ENCODE results near the gene ALKBH5. TPM values are rescaled to one million over a fixed set of nuclear protein-coding genes. Genes with fewer than 3 reads are reported as not detected.

ALKBH5 gene
- total RNA-seq, 1 experiment from 2014 or later, result 97.8 TPM

GRCh38 chr17:18227635-18228034 is 44.0 kb downstream of the ALKBH5 start (continued):
- TF ChIP-seq POLR2AphosphoS5 (IDR thresholded peaks at IDR 0.05; ENCODE audit: low read depth, low read length) (no peak), YY1 (IDR thresholded peaks at IDR 0.05; ENCODE audit: extremely low read depth, insufficient replicate concordance, low read depth, low read length) (no peak), POLR2A (IDR thresholded peaks at IDR 0.05; ENCODE audit: borderline replicate concordance, extremely low read depth, insufficient read depth, insufficient read length) (no peak), CTCF (IDR thresholded peaks at IDR 0.05 in 2 of 3, conservative IDR thresholded peaks at IDR 0.05 in 1 of 3; ENCODE audit: borderline replicate concordance in 1 of 3, insufficient read depth in 1 of 3, low read depth in 2 of 3, low read length in 2 of 3) (no peak), ELF1 (IDR thresholded peaks at IDR 0.05; ENCODE audit: borderline replicate concordance, low read depth) (no peak), ATF3 (IDR thresholded peaks at IDR 0.05) (no peak), ZBTB33 (IDR thresholded peaks at IDR 0.05; ENCODE audit: extremely low read depth, insufficient replicate concordance, low read length) (no peak)

GRCh38 chr17:18228176-18228682 is 44.6 kb downstream of the ALKBH5 start:
- no peak overlapping the region for H3K4me2 ChIP-seq (ENCODE audit: low read length)
- peaks cover 17% of the 10 kb centered on the region for H3K79me2 ChIP-seq (ENCODE audit: insufficient read depth, low read length)
- H4K20me1 ChIP-seq (ENCODE audit: insufficient read depth), result no peaks in the 10 kb centered on the region
- H3K4me3 ChIP-seq (replicated peaks in 1 of 2; ENCODE audit: low read depth in 1 of 2, low read length in 2 of 2), result no peak overlapping the region
- H2AFZ ChIP-seq (ENCODE audit: low read depth, low read length, poor library complexity, severe bottlenecking), result no peak overlapping the region
- no peak for ATAC-seq
- H3K4me1 ChIP-seq (ENCODE audit: control insufficient read depth in 1 of 2, insufficient read depth in 2 of 2, low read length in 2 of 2), result peaks cover 12 to 21% of the 10 kb centered on the region in 2 experiments; a peak in 3 of 4 replicates
- H3K27me3 ChIP-seq (ENCODE audit: insufficient read depth, low read length), result no peaks in the 10 kb centered on the region
- no peaks in the 10 kb centered on the region for H3K36me3 ChIP-seq (ENCODE audit: control insufficient read depth in 1 of 2, insufficient read depth in 2 of 2, low read length in 2 of 2)
- CTCF ChIA-PET, result no interaction called here
- DNase-seq (ENCODE audit: low read depth, low spot score), result no peak
- H3K9ac ChIP-seq (ENCODE audit: low read length), result no peak overlapping the region
- no TSS peak for BruUV-seq (replicated peaks)
- no peak overlapping the region for H3K27ac ChIP-seq (ENCODE audit: low read depth, low read length)
- RAD21 ChIA-PET (ENCODE audit: low non-redundant PET in 1 of 2, low total read pairs in 2 of 2, uncharacterized antibody in 2 of 2, unreplicated experiment in 2 of 2), result no interaction called here
- H3K9me2 ChIP-seq (ENCODE audit: insufficient read depth), result no peaks in the 10 kb centered on the region
- intact Hi-C loops (cut with micrococcal nuclease), result no loop called here
- no peaks in the 10 kb centered on the region for H3K9me3 ChIP-seq (ENCODE audit: control insufficient read depth in 1 of 2, insufficient read depth in 1 of 2, low read depth in 1 of 2, low read length in 2 of 2)
- POLR2A ChIA-PET, result no interaction called here
- TF ChIP-seq SP1 (IDR thresholded peaks at IDR 0.05; ENCODE audit: low read depth) (no peak), ZNF274 (IDR thresholded peaks at IDR 0.05; ENCODE audit: low read depth, low read length) (no peak), TCF7L2 (IDR thresholded peaks at IDR 0.05; ENCODE audit: borderline replicate concordance, extremely low read depth, insufficient read depth, insufficient read length) (no peak), CBX3 (IDR thresholded peaks at IDR 0.05; ENCODE audit: low read depth) (no peak), SIN3A (IDR thresholded peaks at IDR 0.05; ENCODE audit: low read depth) (no peak), EZH2phosphoT487 (IDR thresholded peaks at IDR 0.05; ENCODE audit: borderline replicate concordance) (no peak), CTCF (IDR thresholded peaks at IDR 0.05 in 2 of 3, conservative IDR thresholded peaks at IDR 0.05 in 1 of 3; ENCODE audit: borderline replicate concordance in 1 of 3, insufficient read depth in 1 of 3, low read depth in 2 of 3, low read length in 2 of 3) (no peak), ZFX (IDR thresholded peaks at IDR 0.05) (no peak), JUND (IDR thresholded peaks at IDR 0.05) (no peak), SRF (IDR thresholded peaks at IDR 0.05; ENCODE audit: low read depth) (no peak), YY1 (IDR thresholded peaks at IDR 0.05; ENCODE audit: extremely low read depth, insufficient replicate concordance, low read depth, low read length) (no peak), POLR2AphosphoS5 (IDR thresholded peaks at IDR 0.05; ENCODE audit: low read depth, low read length) (no peak), RAD21 (IDR thresholded peaks at IDR 0.05; ENCODE audit: low read depth) (no peak), EGR1 (IDR thresholded peaks at IDR 0.05; ENCODE audit: low read depth) (no peak)
